NB4 (cell line): ENCODE data around the gene GATAD2B.
"Not testable (repeated sequence)": the region's sequence is repeated elsewhere in the genome, so short reads cannot be mapped to it uniquely, and the experiment has no call there.

Source experiments
- DNase-seq: peaks from one replicate; pipeline ENCODE4 v3.0.0; 2010; ENCODE audit warnings: low read depth
- H3K4me3 ChIP-seq: one replicate; pipeline ENCODE4 v1.5.1; 2011; ENCODE audit warnings: mild to moderate bottlenecking, low read depth, low read length, moderate library complexity
- MYC ChIP-seq: IDR thresholded peaks from 2 replicates; pipeline ENCODE4 v1.6.1; 2011; ENCODE audit warnings: low read depth, low read length
- POLR2A ChIP-seq: IDR thresholded peaks from 2 replicates; pipeline ENCODE4 v1.6.1; 2011; ENCODE audit warnings: mild to moderate bottlenecking; ENCODE audit not compliant: insufficient read length; ENCODE audit errors: extremely low read depth
- TF ChIP-seq, protein P1 (sequence below): IDR thresholded peaks from 2 replicates; pipeline ENCODE4 v1.6.1; 2011; ENCODE audit warnings: low read depth, low read length
- TF ChIP-seq, protein P2 (sequence below): IDR thresholded peaks from one replicate; pipeline ENCODE4 v1.5.1; 2012; ENCODE audit warnings: low read depth, low read length

GATAD2B gene

DNA sequence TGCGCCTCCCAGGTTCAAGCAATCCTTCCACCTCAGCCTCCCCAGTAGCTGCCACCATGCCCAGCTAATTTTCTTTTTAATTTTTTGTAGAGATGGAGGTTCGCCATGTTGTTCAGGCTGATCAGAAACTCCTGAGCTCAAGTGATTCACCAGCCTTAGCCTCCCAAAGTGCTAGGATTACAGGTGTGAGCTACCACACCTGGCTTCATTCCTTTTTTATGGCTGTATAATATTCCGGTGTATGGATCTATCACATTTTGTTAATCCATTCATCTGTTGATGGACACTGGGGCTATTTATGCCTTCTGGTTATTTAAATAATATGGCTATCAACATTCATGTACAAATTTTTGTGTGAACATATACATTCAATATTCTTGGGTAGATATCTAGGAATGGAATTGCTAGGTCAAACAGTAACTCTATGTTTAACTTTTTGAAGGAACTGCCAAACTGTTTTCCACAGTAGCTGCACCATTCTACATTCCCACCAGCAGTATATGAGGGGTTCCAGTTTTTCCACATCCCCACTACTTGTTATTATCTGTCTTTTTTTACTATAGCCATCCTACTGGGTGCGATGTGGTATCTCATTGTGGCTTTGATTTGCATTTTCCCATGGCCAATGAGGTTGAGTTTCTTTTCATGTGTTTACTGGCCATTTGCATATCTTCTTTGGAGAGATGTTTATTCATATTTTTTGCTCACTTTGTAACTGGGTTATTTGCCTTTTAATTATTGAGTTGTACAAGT, 136.6 kb downstream of the GATAD2B start:
- H3K4me3 ChIP-seq, result no peak overlapping the region
- TF ChIP-seq MYC, result no peak
- TF ChIP-seq, protein P1, sequence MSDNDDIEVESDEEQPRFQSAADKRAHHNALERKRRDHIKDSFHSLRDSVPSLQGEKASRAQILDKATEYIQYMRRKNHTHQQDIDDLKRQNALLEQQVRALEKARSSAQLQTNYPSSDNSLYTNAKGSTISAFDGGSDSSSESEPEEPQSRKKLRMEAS, result no peak
- no peak for TF ChIP-seq POLR2A
- TF ChIP-seq, protein P2, sequence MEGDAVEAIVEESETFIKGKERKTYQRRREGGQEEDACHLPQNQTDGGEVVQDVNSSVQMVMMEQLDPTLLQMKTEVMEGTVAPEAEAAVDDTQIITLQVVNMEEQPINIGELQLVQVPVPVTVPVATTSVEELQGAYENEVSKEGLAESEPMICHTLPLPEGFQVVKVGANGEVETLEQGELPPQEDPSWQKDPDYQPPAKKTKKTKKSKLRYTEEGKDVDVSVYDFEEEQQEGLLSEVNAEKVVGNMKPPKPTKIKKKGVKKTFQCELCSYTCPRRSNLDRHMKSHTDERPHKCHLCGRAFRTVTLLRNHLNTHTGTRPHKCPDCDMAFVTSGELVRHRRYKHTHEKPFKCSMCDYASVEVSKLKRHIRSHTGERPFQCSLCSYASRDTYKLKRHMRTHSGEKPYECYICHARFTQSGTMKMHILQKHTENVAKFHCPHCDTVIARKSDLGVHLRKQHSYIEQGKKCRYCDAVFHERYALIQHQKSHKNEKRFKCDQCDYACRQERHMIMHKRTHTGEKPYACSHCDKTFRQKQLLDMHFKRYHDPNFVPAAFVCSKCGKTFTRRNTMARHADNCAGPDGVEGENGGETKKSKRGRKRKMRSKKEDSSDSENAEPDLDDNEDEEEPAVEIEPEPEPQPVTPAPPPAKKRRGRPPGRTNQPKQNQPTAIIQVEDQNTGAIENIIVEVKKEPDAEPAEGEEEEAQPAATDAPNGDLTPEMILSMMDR, result no peak
- DNase-seq, result no peak

DNA sequence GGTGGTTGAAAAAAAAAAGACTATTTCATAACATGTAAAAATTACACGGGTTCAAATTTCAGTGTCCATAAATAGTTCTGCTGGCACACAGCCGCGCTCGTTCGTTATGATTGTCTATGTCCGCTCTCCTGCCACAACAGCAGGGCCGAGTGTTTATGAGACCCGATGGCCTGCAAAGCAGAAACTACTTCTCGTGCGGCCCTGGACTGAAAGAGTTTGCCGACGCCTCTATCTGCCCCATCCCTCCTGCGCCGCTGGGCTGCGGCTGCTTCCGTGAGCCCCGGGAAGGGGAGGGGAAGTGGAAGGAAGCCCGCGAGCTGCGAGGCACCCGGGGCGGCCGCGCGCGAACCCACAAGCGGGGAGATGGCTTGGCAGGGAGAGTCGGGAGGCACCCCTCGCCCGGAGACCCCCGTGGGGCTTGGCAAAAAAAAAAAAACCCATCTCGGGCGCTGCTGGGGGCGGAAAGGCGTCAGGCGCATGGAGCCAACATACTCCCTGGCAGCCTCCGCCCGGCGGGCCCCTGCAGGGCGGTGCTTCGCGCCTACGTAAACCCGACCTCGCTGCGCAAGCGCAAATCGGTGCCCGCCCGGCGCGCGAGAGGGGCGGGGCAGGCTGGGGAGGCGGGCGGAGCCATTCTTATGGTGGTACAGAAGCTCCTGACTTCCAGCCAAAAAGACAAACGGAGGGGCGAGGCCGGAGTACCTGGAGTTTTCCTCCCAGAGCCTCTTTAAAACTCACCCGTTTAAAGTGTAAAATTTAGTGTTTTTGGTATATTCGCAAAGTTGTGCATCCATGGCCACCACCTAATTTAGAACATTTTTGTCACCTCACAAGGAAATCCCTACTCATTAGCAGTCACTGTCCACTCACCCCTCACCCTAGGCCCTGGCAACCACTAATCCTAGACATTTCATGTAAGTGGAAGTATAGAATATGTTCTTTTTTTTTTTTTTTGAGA, 139.3 kb downstream of the GATAD2B start:
- peak; percentile 94 for DNase-seq
- TF ChIP-seq MYC (peak; percentile 67), POLR2A (peak; percentile 94)
- TF ChIP-seq, protein P2, result no peak
- TF ChIP-seq, protein P1, result peak; percentile 49

DNA sequence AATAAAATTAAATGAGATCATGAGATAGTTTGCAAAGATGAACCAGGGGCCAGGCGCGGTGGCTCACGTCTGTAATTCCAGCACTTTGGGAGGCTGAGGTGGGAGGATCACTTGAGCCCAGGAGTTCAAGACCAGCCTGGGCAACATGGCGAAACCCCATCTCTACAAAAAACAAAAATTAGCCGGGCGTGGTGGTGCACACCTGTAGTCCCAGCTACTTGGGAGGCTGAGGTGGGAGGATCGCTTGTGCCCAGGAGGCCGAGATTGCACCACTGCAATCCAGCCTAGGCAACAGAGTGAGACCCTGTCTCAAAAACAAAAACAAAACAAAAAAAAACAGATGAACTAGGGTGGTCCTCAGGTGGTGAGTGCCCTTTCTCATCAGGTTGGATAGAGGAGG, 140.1 kb downstream of the GATAD2B start:
- DNase-seq, result not testable (repeated sequence)
- H3K4me3 ChIP-seq, result peak overlapping the region; percentile 61

More for the DNA sequence above, 139.3 kb downstream of the GATAD2B start:
- H3K4me3 ChIP-seq, result peak overlapping the region; percentile 61

DNA sequence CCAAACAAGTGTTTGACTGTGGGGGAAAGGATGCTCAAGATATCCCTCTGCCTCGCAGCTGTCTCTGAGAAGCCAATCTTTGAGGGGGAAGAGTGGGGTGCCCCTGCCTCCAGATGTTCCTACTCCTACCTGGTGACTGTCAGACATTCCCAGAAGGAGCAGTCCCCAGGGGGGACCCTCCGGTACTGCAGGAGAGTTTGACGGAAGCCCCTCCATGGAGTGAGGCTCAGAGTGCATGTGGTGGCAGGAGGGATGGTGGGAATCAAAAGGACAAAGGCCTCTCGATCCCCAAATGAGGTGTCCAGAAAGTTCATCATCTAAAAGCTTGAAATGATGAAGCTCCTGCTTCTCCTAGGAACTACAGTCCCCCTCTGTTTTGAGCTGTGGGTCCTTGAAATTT, 142.2 kb downstream of the GATAD2B start:
- TF ChIP-seq POLR2A, result no peak
- H3K4me3 ChIP-seq, result no peak overlapping the region
- no peak for DNase-seq

DNA sequence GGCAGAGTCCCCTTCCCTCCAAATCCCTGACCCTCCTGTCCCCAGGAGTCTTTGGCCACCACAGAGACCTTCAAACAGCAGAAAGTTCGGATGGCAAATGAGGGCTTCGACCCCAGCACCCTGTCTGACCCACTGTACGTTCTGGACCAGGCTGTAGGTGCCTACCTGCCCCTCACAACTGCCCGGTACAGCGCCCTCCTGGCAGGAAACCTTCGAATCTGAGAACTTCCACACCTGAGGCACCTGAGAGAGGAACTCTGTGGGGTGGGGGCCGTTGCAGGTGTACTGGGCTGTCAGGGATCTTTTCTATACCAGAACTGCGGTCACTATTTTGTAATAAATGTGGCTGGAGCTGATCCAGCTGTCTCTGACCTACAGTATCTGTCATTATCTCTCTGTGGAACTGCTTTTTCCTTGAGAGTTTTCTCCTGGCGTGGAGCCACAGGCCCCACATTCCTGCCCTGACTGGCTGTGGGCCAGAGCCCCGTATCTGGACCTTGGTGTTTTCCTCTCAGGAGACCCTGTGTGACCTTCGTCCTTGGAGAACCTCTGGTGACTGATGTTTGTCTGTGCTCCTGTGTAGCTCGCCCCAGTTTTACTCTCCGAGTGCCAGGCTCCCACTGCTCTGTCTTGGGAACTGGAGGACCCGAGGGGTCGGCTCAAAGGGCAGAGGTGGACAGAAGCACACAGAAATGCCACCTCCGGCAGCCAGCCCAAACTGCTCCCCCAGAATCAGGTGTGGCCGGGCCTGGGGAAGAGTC, 142.8 kb downstream of the GATAD2B start:
- H3K4me3 ChIP-seq, result no peak overlapping the region
- no peak for DNase-seq
- TF ChIP-seq, protein P2, result no peak
- TF ChIP-seq, protein P1, result no peak
- no peak for TF ChIP-seq POLR2A
- TF ChIP-seq MYC, result no peak

DNA sequence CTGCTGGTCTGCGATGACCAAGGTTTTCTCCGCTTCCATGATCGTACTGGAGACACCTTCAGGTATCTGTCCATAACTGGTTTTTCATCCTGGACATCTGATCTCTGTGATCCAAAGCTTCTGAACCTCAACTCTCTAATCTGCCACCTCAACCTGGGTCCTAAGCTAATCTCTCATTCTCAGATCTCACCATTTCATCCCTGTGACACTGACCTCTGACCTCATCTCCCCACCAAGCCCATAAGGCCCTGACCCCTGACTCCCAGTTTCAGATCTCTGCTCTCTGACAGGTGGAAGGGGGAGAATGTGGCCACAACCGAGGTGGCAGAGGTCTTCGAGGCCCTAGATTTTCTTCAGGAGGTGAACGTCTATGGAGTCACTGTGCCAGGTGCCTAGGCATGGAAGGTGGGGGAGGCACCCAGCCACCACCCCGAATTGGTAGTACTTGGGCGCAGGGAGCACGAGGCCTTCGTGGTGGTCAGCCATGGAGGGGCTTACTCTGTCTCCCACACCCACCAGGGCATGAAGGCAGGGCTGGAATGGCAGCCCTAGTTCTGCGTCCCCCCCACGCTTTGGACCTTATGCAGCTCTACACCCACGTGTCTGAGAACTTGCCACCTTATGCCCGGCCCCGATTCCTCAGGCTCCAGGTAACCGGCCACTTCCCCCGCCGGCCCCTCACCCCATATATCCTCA, 143.8 kb downstream of the GATAD2B start:
- TF ChIP-seq, protein P1, result no peak
- TF ChIP-seq MYC (no peak), POLR2A (no peak)
- TF ChIP-seq, protein P2, result no peak
- no peak overlapping the region for H3K4me3 ChIP-seq
- no peak for DNase-seq
